Naive B cell (primary cell): Measurements from ENCODE around the gene B3GNT3. TPM values are rescaled to one million over a fixed set of nuclear protein-coding genes. Genes with fewer than 3 reads are reported as not detected.

ENCODE experiments used
- ATAC-seq, 2 donors: fragments of 150-1000 bp; cut with Tn5 transposase; 2 replicates each; pipeline ENCODE4 v1.10.0; 2021; ENCODE audit warnings: low read depth in 2 of 2, mild to moderate bottlenecking in 2 of 2, moderate library complexity in 2 of 2
- DNase-seq: peaks from one replicate; pipeline ENCODE4 v3.0.0; 2022
- H3K27ac Mint-ChIP-seq, 6 donors: one replicate each; pipeline ENCODE4 v1.8.0; 2020 to 2022; ENCODE audit warnings: mild to moderate bottlenecking in 6 of 6, mixed read lengths in 6 of 6, moderate library complexity in 5 of 6, inconsistent platforms in 2 of 6
- H3K27me3 Mint-ChIP-seq, 3 donors: one replicate each; pipeline ENCODE4 v1.8.0; 2021 to 2022; ENCODE audit warnings: mixed read lengths in 3 of 3, mild to moderate bottlenecking in 1 of 3
- H3K36me3 Mint-ChIP-seq, 2 donors: one replicate each; pipeline ENCODE4 v1.8.0; 2020 to 2022; ENCODE audit warnings: mixed read lengths in 2 of 2, inconsistent platforms in 1 of 2, mild to moderate bottlenecking in 1 of 2
- H3K4me1 Mint-ChIP-seq, 3 donors: one replicate each; pipeline ENCODE4 v1.8.0; 2020 to 2022; ENCODE audit warnings: mixed read lengths in 3 of 3, inconsistent platforms in 1 of 3, mild to moderate bottlenecking in 1 of 3, moderate library complexity in 1 of 3
- H3K4me3 Mint-ChIP-seq, 8 donors: one replicate each; pipeline ENCODE4 v1.8.0; 2020 to 2022; ENCODE audit warnings: mild to moderate bottlenecking in 8 of 8, mixed read lengths in 8 of 8, moderate library complexity in 8 of 8, inconsistent platforms in 2 of 8
- H3K9me3 Mint-ChIP-seq, 7 donors: one replicate each; pipeline ENCODE4 v1.8.0; 2020 to 2022; ENCODE audit warnings: mixed read lengths in 7 of 7, mild to moderate bottlenecking in 5 of 7, inconsistent platforms in 2 of 7, moderate library complexity in 1 of 7
- polyA plus RNA-seq, 6 donors: library from polyadenylated mRNA; unstranded; fragments of 300-500 nt; fragmentation: Illumina TruSeq; gene quantifications; one replicate each; pipeline ENCODE4 v1.2.3, GENCODE V29; 2021; ENCODE audit warnings: low read depth in 6 of 6

The B3GNT3 gene
- polyA plus RNA-seq, 6 donors from 2014 or later: not detected

GRCh38 chr19:17855280-17856152 is 60.6 kb downstream of the B3GNT3 start:
- DNase-seq (peak; percentile 78), ATAC-seq (peak in 1 of 2 donors; percentile 16)
- H3K9me3 Mint-ChIP-seq: no peaks in the 10 kb centered on the region
- peaks cover 31 to 41% (median 34%) of the 10 kb centered on the region in 3 donors for H3K4me1 Mint-ChIP-seq
- H3K27me3 Mint-ChIP-seq: peaks cover 0 to 4% (median 0%) of the 10 kb centered on the region in 3 donors
- H3K36me3 Mint-ChIP-seq: peaks cover 0 to 8% of the 10 kb centered on the region in 2 donors
- peak overlapping the region in 5 of 6 donors; percentile 24 to 87 (median 66) for H3K27ac Mint-ChIP-seq
- peak overlapping the region in 1 of 8 donors; percentile 47 for H3K4me3 Mint-ChIP-seq

GRCh38 chr19:17859533-17860330 is 64.8 kb downstream of the B3GNT3 start, which contains the start of gene RPL18A:
Gene RPL18A (plus strand): TSS chr19:17859910. CDS start chr19:17859957, 47 bp downstream.
- Mint-ChIP-seq H3K4me3 (peak within 1 kb of the TSS; percentile 95 to 100 (median 99)), H3K4me1 (peaks cover 39 to 56% (median 46%) of the 10 kb centered on the region in 3 donors), H3K9me3 (no peaks in the 10 kb centered on the region), H3K27me3 (peaks cover 0 to 4% (median 0%) of the 10 kb centered on the region in 3 donors), H3K36me3 (peaks cover 0 to 14% of the 10 kb centered on the region in 2 donors), H3K27ac (peak within 1 kb of the TSS; percentile 95 to 100 (median 98))
- DNase-seq (peak; percentile 97), ATAC-seq (peak; percentile 91 to 92)

- Mint-ChIP-seq H3K27me3 (peaks cover 0 to 2% (median 0%) of the 10 kb centered on the region in 3 donors), H3K27ac (peak overlapping the region; percentile 86 to 100 (median 97))
Observed at GRCh38 chr19:17860331-17860992, 65.5 kb downstream of the B3GNT3 start.

GRCh38 chr19:17860993-17861360 is 66.0 kb downstream of the B3GNT3 start:
- ATAC-seq: no peak
- H3K27ac Mint-ChIP-seq: peak overlapping the region; percentile 80 to 96 (median 92)
- H3K9me3 Mint-ChIP-seq: no peaks in the 10 kb centered on the region
- no peak for DNase-seq
- peaks cover 33 to 50% (median 48%) of the 10 kb centered on the region in 3 donors for H3K4me1 Mint-ChIP-seq
- H3K4me3 Mint-ChIP-seq: peak overlapping the region; percentile 95 to 100 (median 99)
- peaks cover 0 to 14% of the 10 kb centered on the region in 2 donors for H3K36me3 Mint-ChIP-seq
- no peaks in the 10 kb centered on the region for H3K27me3 Mint-ChIP-seq

More at GRCh38 chr19:17860331-17860992, 65.5 kb downstream of the B3GNT3 start:
- no peak for ATAC-seq
- Mint-ChIP-seq H3K9me3 (no peaks in the 10 kb centered on the region), H3K36me3 (peaks cover 0 to 14% of the 10 kb centered on the region in 2 donors), H3K4me3 (peak overlapping the region; percentile 95 to 100 (median 99)), H3K4me1 (peaks cover 36 to 53% (median 46%) of the 10 kb centered on the region in 3 donors)
- DNase-seq: no peak

GRCh38 chr19:17861542-17862402 is 66.8 kb downstream of the B3GNT3 start:
- peak overlapping the region; percentile 95 to 100 (median 99) for H3K4me3 Mint-ChIP-seq
- H3K27me3 Mint-ChIP-seq: no peaks in the 10 kb centered on the region
- H3K36me3 Mint-ChIP-seq: peaks cover 0 to 14% of the 10 kb centered on the region in 2 donors
- H3K9me3 Mint-ChIP-seq: no peaks in the 10 kb centered on the region
- no peak for DNase-seq
- peak overlapping the region; percentile 33 to 96 (median 92) for H3K27ac Mint-ChIP-seq
- H3K4me1 Mint-ChIP-seq: peaks cover 37 to 52% (median 52%) of the 10 kb centered on the region in 3 donors
- no peak for ATAC-seq

- Mint-ChIP-seq H3K27ac (peak overlapping the region; percentile 60 to 96 (median 90)), H3K36me3 (peaks cover 0 to 14% of the 10 kb centered on the region in 2 donors), H3K4me3 (peak overlapping the region; percentile 58 to 100 (median 80))
Observed at GRCh38 chr19:17862711-17863519, 68.0 kb downstream of the B3GNT3 start.

More at GRCh38 chr19:17862711-17863519, 68.0 kb downstream of the B3GNT3 start:
- peak; percentile 62 for DNase-seq
- no peaks in the 10 kb centered on the region for H3K9me3 Mint-ChIP-seq
- no peaks in the 10 kb centered on the region for H3K27me3 Mint-ChIP-seq
- H3K4me1 Mint-ChIP-seq: peaks cover 37 to 52% (median 52%) of the 10 kb centered on the region in 3 donors
- ATAC-seq: peak; percentile 8 to 17

Other genes with a start within 250 kb of the B3GNT3 start
- 10 to 100 TPM in 5 of 6 donors, 1 to 10 TPM in 1; 5.2 to 21.8 (median 15.2) TPM for gene COLGALT1, start 239.5 kb upstream of the B3GNT3 start, polyA plus RNA-seq
- not detected for gene UNC13A, start 106.8 kb upstream of the B3GNT3 start, polyA plus RNA-seq
- gene MAP1S, start 75.7 kb upstream of the B3GNT3 start, polyA plus RNA-seq: 10 to 100 TPM; 22.4 to 44.0 (median 26.0) TPM
- gene FCHO1, start 43.7 kb upstream of the B3GNT3 start, polyA plus RNA-seq: 10 to 100 TPM; 10.1 to 52.1 (median 25.2) TPM
- gene INSL3, start 26.4 kb downstream of the B3GNT3 start, polyA plus RNA-seq: 1 to 10 TPM in 2 of 6 donors, under 1 TPM in 3, not detected in 1; 0.49 to 1.8 (median 0.89) TPM
- gene JAK3, start 52.8 kb downstream of the B3GNT3 start, polyA plus RNA-seq: 10 to 100 TPM; 38.5 to 68.7 (median 56.0) TPM
- 1,000 to 10,000 TPM; 4,544 to 6,141 (median 5,279) TPM for gene RPL18A, start 64.8 kb downstream of the B3GNT3 start, polyA plus RNA-seq
- gene SLC5A5, start 76.8 kb downstream of the B3GNT3 start, polyA plus RNA-seq: under 1 TPM in 5 of 6 donors, not detected in 1; 0.07 to 0.80 (median 0.19) TPM
- gene CCDC124, start 137.9 kb downstream of the B3GNT3 start, polyA plus RNA-seq: 10 to 100 TPM; 29.7 to 47.4 (median 32.6) TPM
- gene KCNN1, start 172.0 kb downstream of the B3GNT3 start, polyA plus RNA-seq: under 1 TPM in 1 of 6 donors, not detected in 5; 0.27 TPM
- gene ARRDC2, start 213.0 kb downstream of the B3GNT3 start, polyA plus RNA-seq: 100 to 1,000 TPM in 1 of 6 donors, 10 to 100 TPM in 5; 47.7 to 110 (median 50.8) TPM